ENCODE measurements around the gene ENOX2. TPM values are rescaled to one million over a fixed set of nuclear protein-coding genes. Genes with fewer than 3 reads are reported as not detected.
"Not testable (repeated sequence)": the region's sequence is repeated elsewhere in the genome, so short reads cannot be mapped to it uniquely, and the experiment has no call there.

ENOX2 gene
- total RNA-seq, 1 donor from 2014 or later: 16.2 TPM

- CTCF ChIA-PET: interaction anchor here (3.6 to 3.7 kb wide), 2 partner anchors 378 to 588 kb away, joined by 16 to 40 read pairs; no protein-coding TSS in a partner anchor
- H3K4me3 Mint-ChIP-seq; ATAC-seq (ENCODE audit: low read depth); H3K36me3 Mint-ChIP-seq (ENCODE audit: low read depth); H3K27me3 Mint-ChIP-seq; POLR2A ChIA-PET; H3K27ac Mint-ChIP-seq; H3K4me1 Mint-ChIP-seq; H3K9me3 Mint-ChIP-seq; DNase-seq: not testable (repeated sequence)
- intact Hi-C loops (cut with micrococcal nuclease): loop anchor here (5.0 kb wide), 1 partner anchor 1316 kb away; no protein-coding TSS in a partner anchor
Observed at GRCh38 chrX:130918498-130918897, 15.5 kb upstream of the ENOX2 start.

DNA sequence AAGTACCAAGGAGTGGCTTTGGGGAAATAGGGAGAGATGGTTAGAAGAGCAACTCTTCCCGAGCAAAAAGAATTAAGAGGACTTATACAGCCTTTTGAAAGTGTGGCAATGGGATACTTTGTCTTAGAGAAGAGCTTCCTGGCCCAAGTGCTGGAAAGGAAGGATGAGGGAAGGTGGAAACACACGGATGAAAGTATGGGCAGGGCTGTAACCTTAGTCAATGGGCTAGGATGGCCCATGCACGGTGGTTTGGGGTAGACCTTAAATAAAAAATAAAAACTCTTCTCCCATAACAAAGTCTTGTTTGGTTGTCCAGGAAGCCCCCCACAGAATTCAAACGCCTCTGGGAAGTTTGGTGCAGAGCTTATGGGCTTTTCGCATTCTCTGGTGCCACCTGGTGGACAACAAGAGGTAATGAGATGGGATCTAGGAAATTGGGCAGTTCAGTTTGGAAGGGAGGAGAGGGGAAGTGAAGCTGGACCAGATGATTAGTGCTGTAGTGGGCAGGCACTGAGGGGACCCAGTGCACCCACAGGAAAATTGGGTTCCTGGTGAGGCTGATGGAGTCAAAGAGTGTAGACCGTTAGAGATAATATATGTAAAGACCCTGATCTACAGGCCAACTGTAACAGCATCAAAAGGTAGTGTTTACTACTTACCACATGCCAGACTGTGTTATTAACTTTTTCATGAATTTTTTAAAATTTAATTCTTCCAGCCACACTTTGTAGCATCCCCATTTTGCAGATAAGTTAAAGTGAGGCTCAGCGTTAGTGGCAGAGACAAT lies 13.8 kb upstream of the ENOX2 start:
- Mint-ChIP-seq H3K27ac (no peak overlapping the region), H3K4me1 (no peaks in the 10 kb centered on the region), H3K4me3 (no peak overlapping the region)

DNA sequence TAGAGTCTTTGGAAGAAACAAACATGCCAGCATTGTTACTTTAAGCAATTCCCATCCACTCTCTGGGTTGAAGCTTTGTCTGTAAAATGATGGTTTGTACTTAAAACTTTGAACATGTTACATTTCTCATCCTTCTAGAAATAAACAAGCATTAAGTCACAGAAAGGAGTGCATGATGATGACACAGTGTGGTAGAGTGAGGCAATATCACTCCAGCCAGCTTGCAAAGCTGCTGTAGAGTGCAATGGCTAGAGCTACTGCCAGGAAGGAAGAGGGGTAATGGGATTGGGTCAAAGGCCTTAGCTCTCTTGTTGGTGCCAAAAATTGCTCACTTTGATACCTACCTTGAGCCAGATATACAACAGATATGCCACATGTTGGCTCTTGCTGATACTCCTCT lies 12.3 kb upstream of the ENOX2 start:
- H3K4me1 Mint-ChIP-seq: no peaks in the 10 kb centered on the region
- DNase-seq (no peak), ATAC-seq (ENCODE audit: low read depth) (no peak)
- ChIA-PET POLR2A (no interaction called here), CTCF (interaction anchor here (1.2 to 3.7 kb wide), 4 partner anchors 12 to 584 kb away, joined by 4 to 40 read pairs (median 15); partner anchors contain the start of gene ENOX2)
- H3K27ac Mint-ChIP-seq: no peak overlapping the region
- H3K9me3 Mint-ChIP-seq: no peaks in the 10 kb centered on the region
- H3K36me3 Mint-ChIP-seq (ENCODE audit: low read depth): no peaks in the 10 kb centered on the region
- intact Hi-C loops (cut with micrococcal nuclease): loop anchor here (5.0 kb wide), 1 partner anchor 1313 kb away; no protein-coding TSS in a partner anchor
- no peak for TF ChIP-seq CTCF (IDR thresholded peaks at IDR 0.05)
- no peak overlapping the region for H3K4me3 Mint-ChIP-seq
- H3K27me3 Mint-ChIP-seq: no peaks in the 10 kb centered on the region

More for the DNA sequence above, 13.8 kb upstream of the ENOX2 start:
- no peaks in the 10 kb centered on the region for H3K36me3 Mint-ChIP-seq (ENCODE audit: low read depth)
- TF ChIP-seq CTCF (IDR thresholded peaks at IDR 0.05): no peak
- H3K27me3 Mint-ChIP-seq: no peaks in the 10 kb centered on the region
- intact Hi-C loops (cut with micrococcal nuclease): loop anchor here (1.0 to 5.0 kb wide), 5 partner anchors 340 to 1315 kb away; no protein-coding TSS in a partner anchor
- ChIA-PET POLR2A (no interaction called here), CTCF (interaction anchor here (0.7 to 3.7 kb wide), 8 partner anchors 10 to 591 kb away, joined by 3 to 40 read pairs (median 6); partner anchors contain the start of gene ENOX2)
- DNase-seq (peak; percentile 14), ATAC-seq (ENCODE audit: low read depth) (peak; percentile 54)
- no peaks in the 10 kb centered on the region for H3K9me3 Mint-ChIP-seq

DNA sequence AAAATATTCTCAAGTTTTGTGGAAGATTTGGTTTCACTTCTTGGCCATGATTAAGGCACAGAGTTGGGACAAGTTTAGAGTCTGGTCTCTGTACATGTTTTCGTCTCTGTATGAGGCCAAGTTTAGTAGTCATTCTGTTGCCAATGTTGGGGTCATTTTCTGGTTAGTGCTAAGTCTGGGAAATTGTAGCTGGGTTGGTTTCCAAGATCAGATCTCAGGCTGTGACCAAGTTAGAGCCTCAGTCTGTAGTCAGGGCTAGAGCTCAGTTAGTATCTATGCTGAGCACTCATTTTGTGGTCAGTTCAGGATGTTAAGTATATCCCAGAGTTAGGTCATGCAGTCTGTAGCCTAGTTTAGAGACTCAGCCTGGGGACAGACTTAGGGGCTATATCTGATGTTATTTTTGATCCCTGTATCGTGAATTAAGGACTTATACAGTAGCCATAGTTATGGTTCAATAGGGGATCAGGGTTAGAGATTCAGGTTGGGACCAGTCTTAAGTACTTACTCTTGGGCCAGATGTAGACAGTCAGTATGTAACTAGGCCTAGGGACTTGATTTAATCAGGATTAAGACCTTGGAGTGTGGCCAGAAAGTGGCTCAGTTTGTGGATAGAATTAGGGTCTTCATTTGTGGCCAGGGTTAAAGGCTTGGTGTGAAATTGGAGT lies 6.6 kb upstream of the ENOX2 start:
- Mint-ChIP-seq H3K4me1 (no peaks in the 10 kb centered on the region), H3K36me3 (ENCODE audit: low read depth) (no peaks in the 10 kb centered on the region), H3K27ac (no peak overlapping the region), H3K4me3 (no peak overlapping the region), H3K27me3 (no peaks in the 10 kb centered on the region), H3K9me3 (no peaks in the 10 kb centered on the region)
- intact Hi-C loops (cut with micrococcal nuclease): loop anchor here (10.0 kb wide), 1 partner anchor 905 kb away; no protein-coding TSS in a partner anchor
- ChIA-PET CTCF (no interaction called here), POLR2A (no interaction called here)
- no peak for DNase-seq
- ATAC-seq (ENCODE audit: low read depth): no peak
- TF ChIP-seq CTCF (IDR thresholded peaks at IDR 0.05): no peak

GRCh38 chrX:130906776-130907175 lies 3.8 kb upstream of the ENOX2 start:
- Mint-ChIP-seq H3K4me1 (peaks cover 7% of the 10 kb centered on the region), H3K27ac (no peak overlapping the region), H3K36me3 (ENCODE audit: low read depth) (no peaks in the 10 kb centered on the region), H3K9me3 (no peaks in the 10 kb centered on the region), H3K27me3 (no peaks in the 10 kb centered on the region), H3K4me3 (no peak overlapping the region)
- TF ChIP-seq CTCF (IDR thresholded peaks at IDR 0.05): no peak
- ATAC-seq (ENCODE audit: low read depth) (no peak), DNase-seq (no peak)
- ChIA-PET POLR2A (no interaction called here), CTCF (interaction anchor here (1.6 kb wide), 1 partner anchor 10 kb away, joined by 6 read pairs; no protein-coding TSS in a partner anchor)
- intact Hi-C loops (cut with micrococcal nuclease): loop anchor here (10.0 kb wide), 1 partner anchor 908 kb away; no protein-coding TSS in a partner anchor
